Natural killer cell (primary cell): Measurements from ENCODE around the gene MYPN. TPM values are rescaled to one million over a fixed set of nuclear protein-coding genes. Genes with fewer than 3 reads are reported as not detected.

Experiments
- ATAC-seq, 3 donors: fragments of 150-1000 bp in 2 of 3; fragments of 200-7000 bp in 1 of 3; cut with Tn5 transposase; 1 replicate in 1 of 3; 2 replicates in 2 of 3; pipeline ENCODE4 v1.10.0; 2021; ENCODE audit warnings: mild to moderate bottlenecking in 2 of 3, moderate library complexity in 2 of 3
- DNase-seq, 2 donors: peaks; one replicate each; pipeline versions ENCODE4 v3.0.0 to v3.0.0-alpha.2; 2013 to 2021; ENCODE audit warnings: mixed read lengths in 1 of 2
- H3K27ac ChIP-seq: one replicate; pipeline ENCODE4 v1.5.1; 2013; ENCODE audit warnings: mild to moderate bottlenecking, low read length
- H3K27me3 ChIP-seq: one replicate; pipeline ENCODE4 v1.6.1; 2013; ENCODE audit warnings: low read length; ENCODE audit not compliant: control insufficient read depth, insufficient read depth
- H3K36me3 ChIP-seq: one replicate; pipeline ENCODE4 v1.6.1; 2013; ENCODE audit warnings: low read length; ENCODE audit not compliant: control insufficient read depth, insufficient read depth
- H3K4me1 ChIP-seq: one replicate; pipeline ENCODE4 v1.6.1; 2013; ENCODE audit warnings: low read length; ENCODE audit not compliant: control insufficient read depth, insufficient read depth
- H3K4me3 ChIP-seq: one replicate; pipeline ENCODE4 v1.5.1; 2013; ENCODE audit warnings: low read length
- H3K9me3 ChIP-seq: one replicate; pipeline ENCODE4 v1.6.1; 2013; ENCODE audit warnings: low read length; ENCODE audit not compliant: control insufficient read depth, insufficient read depth
- H3K27ac Mint-ChIP-seq, 2 donors: one replicate each; pipeline ENCODE4 v1.8.0; 2022; ENCODE audit warnings: mild to moderate bottlenecking in 2 of 2, mixed read lengths in 2 of 2, moderate library complexity in 1 of 2
- H3K27me3 Mint-ChIP-seq, 2 donors: one replicate each; pipeline ENCODE4 v1.8.0; 2022; ENCODE audit warnings: low read depth in 2 of 2, mixed read lengths in 2 of 2
- H3K36me3 Mint-ChIP-seq: one replicate; pipeline ENCODE4 v1.8.0; 2022; ENCODE audit warnings: mixed read lengths
- H3K4me1 Mint-ChIP-seq, 2 donors: one replicate each; pipeline ENCODE4 v1.8.0; 2022; ENCODE audit warnings: mixed read lengths in 2 of 2
- H3K4me3 Mint-ChIP-seq: one replicate; pipeline ENCODE4 v1.8.0; 2022; ENCODE audit warnings: mild to moderate bottlenecking, moderate library complexity, mixed read lengths
- H3K9me3 Mint-ChIP-seq, 2 donors: one replicate each; pipeline ENCODE4 v1.8.0; 2022; ENCODE audit warnings: mixed read lengths in 2 of 2
- CTCF ChIP-seq: fragments of 200-600 bp; IDR thresholded peaks from one replicate; pipeline ENCODE4 v1.8.0; 2022; ENCODE audit warnings: antibody characterized with exemption
- WGBS: methylation state at CpG from one replicate; pipeline ENCODE4 v1.1.7; 2013; ENCODE audit warnings: missing lambda C conversion rate; ENCODE audit not compliant: insufficient coverage; 5-methylcytosine and 5-hydroxymethylcytosine counted together
- intact Hi-C: fragments of 100-400 bp; cut with micrococcal nuclease; formaldehyde crosslinking; loops from one replicate; pipeline ENCODE4 v1.14.2; 2022
- total RNA-seq, 4 donors: library from RNA; stranded (reverse); fragments of 120-200 nt in 1 of 4; gene quantifications; one replicate each; pipeline versions ENCODE4 v1.2.3 to v1.2.4, GENCODE V29; 2013 to 2022

The MYPN gene
- total RNA-seq, 3 donors from 2014 or later (not counting 1 experiment from before 2014, with no cell fraction given): not detected

- DNase-seq: no peak
- TF ChIP-seq CTCF: no peak
- H3K9me3 ChIP-seq: no peaks in the 10 kb centered on the region
- no peak overlapping the region for H3K27ac Mint-ChIP-seq
- H3K4me1 Mint-ChIP-seq: peaks cover 0 to 5% of the 10 kb centered on the region in 2 donors
- H3K27ac ChIP-seq: no peak overlapping the region
- peaks cover 14% of the 10 kb centered on the region for H3K27me3 ChIP-seq
- intact Hi-C loops: no loop called here
- H3K4me3 ChIP-seq: no peak overlapping the region
- H3K36me3 ChIP-seq: no peaks in the 10 kb centered on the region
- 100% methylated on average over 3 of the region's 3 CpGs for WGBS
- H3K4me1 ChIP-seq: peaks cover 10% of the 10 kb centered on the region
- ATAC-seq: no peak
- H3K27me3 Mint-ChIP-seq: peaks cover 22 to 47% of the 10 kb centered on the region in 2 donors
- H3K36me3 Mint-ChIP-seq: no peaks in the 10 kb centered on the region
- no peaks in the 10 kb centered on the region for H3K9me3 Mint-ChIP-seq
- no peak overlapping the region for H3K4me3 Mint-ChIP-seq
Measured at GRCh38 chr10:68233046-68233445, 123.8 kb downstream of the MYPN start.

GRCh38 chr10:68235111-68235510, 125.8 kb downstream of the MYPN start:
- WGBS: 89% methylated on average over 2 of the region's 2 CpGs
- no peak overlapping the region for H3K4me3 ChIP-seq
- DNase-seq (no peak), ATAC-seq (no peak)
- Mint-ChIP-seq H3K36me3 (no peaks in the 10 kb centered on the region), H3K9me3 (no peaks in the 10 kb centered on the region), H3K4me3 (no peak overlapping the region), H3K27ac (no peak overlapping the region), H3K4me1 (peaks cover 0 to 5% of the 10 kb centered on the region in 2 donors), H3K27me3 (peaks cover 16 to 30% of the 10 kb centered on the region in 2 donors)
- intact Hi-C loops: no loop called here
- H3K9me3 ChIP-seq: no peaks in the 10 kb centered on the region
- no peak for TF ChIP-seq CTCF
- no peaks in the 10 kb centered on the region for H3K36me3 ChIP-seq
- H3K27ac ChIP-seq: no peak overlapping the region
- peaks cover 10% of the 10 kb centered on the region for H3K4me1 ChIP-seq
- H3K27me3 ChIP-seq: peaks cover 14% of the 10 kb centered on the region

GRCh38 chr10:68235581-68235980, 126.3 kb downstream of the MYPN start:
- ATAC-seq: no peak
- H3K36me3 Mint-ChIP-seq: no peaks in the 10 kb centered on the region
- H3K9me3 ChIP-seq: no peaks in the 10 kb centered on the region
- H3K4me3 Mint-ChIP-seq: no peak overlapping the region
- H3K9me3 Mint-ChIP-seq: no peaks in the 10 kb centered on the region
- DNase-seq: no peak
- peaks cover 10% of the 10 kb centered on the region for H3K4me1 ChIP-seq
- peaks cover 13% of the 10 kb centered on the region for H3K27me3 ChIP-seq
- no peak for TF ChIP-seq CTCF
- H3K27ac ChIP-seq: no peak overlapping the region
- intact Hi-C loops: no loop called here
- H3K4me1 Mint-ChIP-seq: peaks cover 0 to 4% of the 10 kb centered on the region in 2 donors
- no peak overlapping the region for H3K4me3 ChIP-seq
- H3K27ac Mint-ChIP-seq: no peak overlapping the region
- H3K27me3 Mint-ChIP-seq: peaks cover 16 to 28% of the 10 kb centered on the region in 2 donors
- no peaks in the 10 kb centered on the region for H3K36me3 ChIP-seq

- intact Hi-C loops: no loop called here
- WGBS: 100% methylated on average over 1 of the region's 3 CpGs
- H3K9me3 ChIP-seq: no peaks in the 10 kb centered on the region
Measured at GRCh38 chr10:68237173-68237572, 127.9 kb downstream of the MYPN start.

More at GRCh38 chr10:68237173-68237572, 127.9 kb downstream of the MYPN start:
- Mint-ChIP-seq H3K4me1 (no peaks in the 10 kb centered on the region), H3K27me3 (peaks cover 7 to 17% of the 10 kb centered on the region in 2 donors), H3K4me3 (no peak overlapping the region), H3K27ac (no peak overlapping the region), H3K36me3 (no peaks in the 10 kb centered on the region), H3K9me3 (no peaks in the 10 kb centered on the region)
- no peak for ATAC-seq
- Histone ChIP-seq H3K4me3 (no peak overlapping the region), H3K4me1 (no peaks in the 10 kb centered on the region), H3K27ac (no peak overlapping the region), H3K36me3 (no peaks in the 10 kb centered on the region), H3K27me3 (peaks cover 1% of the 10 kb centered on the region)
- TF ChIP-seq CTCF: no peak
- no peak for DNase-seq
